ENCODE data around the gene SERPINE1.
"Not testable (repeated sequence)": the region's sequence is repeated elsewhere in the genome, so short reads cannot be mapped to it uniquely, and the experiment has no call there.

SERPINE1 gene

DNA sequence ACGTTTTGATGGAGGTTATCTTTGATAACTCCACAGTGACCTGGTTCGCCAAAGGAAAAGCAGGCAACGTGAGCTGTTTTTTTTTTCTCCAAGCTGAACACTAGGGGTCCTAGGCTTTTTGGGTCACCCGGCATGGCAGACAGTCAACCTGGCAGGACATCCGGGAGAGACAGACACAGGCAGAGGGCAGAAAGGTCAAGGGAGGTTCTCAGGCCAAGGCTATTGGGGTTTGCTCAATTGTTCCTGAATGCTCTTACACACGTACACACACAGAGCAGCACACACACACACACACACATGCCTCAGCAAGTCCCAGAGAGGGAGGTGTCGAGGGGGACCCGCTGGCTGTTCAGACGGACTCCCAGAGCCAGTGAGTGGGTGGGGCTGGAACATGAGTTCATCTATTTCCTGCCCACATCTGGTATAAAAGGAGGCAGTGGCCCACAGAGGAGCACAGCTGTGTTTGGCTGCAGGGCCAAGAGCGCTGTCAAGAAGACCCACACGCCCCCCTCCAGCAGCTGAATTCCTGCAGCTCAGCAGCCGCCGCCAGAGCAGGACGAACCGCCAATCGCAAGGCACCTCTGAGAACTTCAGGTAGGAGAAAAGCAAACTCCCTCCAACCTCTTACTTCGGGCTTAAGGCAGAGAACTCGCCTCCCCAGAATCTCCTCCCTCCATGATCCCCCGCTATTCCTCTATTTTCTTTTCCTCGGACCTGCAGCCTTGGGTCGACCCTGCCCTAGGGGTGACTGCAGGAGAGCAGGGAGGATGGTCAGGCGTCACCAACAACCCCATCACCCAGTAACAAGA is at the start of gene SERPINE1:
SERPINE1 (plus strand) TSS at position 454 of the 809 bp plus-strand sequence. CDS start 1,290 bp downstream, outside the sequence.
- DNase-seq, result peak; percentile 90 to 96

DNA sequence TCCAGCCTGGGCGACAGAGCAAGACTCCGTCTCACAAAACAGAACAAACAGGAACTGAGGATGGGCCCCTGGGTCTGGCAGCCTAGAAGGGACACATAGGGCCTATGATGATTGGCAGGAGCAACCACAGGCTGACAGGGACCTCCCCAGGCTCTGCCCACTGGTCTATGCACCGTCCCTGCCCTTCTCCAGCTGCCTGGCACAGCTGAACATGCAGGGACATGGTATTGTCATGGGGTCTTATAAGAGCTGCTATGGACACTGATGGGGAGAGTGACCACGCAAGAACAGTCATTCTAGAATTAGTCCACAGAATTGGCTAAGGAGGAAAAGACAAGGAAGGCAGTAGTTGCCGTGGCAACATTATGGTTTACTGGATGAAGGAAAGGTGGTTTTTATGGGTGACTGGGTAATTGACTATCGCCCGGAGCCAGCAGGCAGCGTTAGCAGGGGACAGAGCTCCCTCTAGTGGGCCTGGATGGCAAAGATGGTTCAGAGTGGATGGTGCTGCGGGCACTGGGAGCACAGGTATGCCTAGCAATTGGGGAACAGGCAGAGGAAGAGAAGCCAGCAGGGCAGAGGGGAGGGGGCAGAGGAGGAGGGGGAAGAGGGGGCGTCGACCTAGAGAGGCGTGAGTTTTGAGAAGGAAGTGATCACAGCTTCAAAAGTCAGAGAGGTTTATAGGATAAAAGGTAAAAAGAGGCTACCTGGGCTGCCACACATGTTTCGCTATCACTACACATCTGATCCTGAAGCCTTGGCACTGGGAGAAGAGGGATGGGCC is 49.4 kb upstream of the SERPINE1 start:
- DNase-seq, result peak; percentile 41 to 90

DNA sequence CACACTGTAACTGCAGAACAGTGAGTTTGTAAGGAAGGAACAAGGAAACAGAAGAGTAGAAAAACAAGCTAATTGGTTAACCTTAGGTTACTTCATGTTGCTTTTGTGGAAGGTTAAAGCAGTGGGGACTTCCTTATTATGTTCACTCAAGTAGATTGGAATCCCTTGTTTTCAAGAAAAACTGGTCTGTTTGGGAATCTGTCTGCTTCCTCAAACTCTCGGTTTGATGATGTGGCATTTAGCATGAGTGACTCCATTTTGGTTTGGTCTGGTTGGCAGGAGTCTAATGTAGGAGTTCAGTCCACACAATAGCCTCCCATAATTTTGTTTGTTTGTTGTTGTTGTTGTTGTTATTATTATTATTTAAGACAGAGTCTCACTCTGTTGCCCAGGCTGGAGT is 45.5 kb upstream of the SERPINE1 start:
- peak in 1 of 2 donors; percentile 35 for DNase-seq

DNA sequence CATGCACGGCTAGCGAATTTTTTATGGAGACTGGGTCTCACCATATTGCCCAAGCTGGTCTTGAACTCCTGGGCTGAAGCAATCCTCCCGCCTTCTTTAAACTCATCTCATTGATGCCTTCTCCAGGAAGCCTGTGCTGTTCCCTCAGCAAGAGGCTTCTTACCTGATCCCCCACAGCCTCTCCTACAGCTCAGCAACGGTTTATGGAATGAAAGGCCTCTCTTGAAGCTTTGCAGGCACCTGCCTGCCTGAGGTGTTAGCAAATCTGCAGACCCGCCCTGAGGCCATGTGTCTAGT is 42.1 kb upstream of the SERPINE1 start:
- no peak for DNase-seq

DNA sequence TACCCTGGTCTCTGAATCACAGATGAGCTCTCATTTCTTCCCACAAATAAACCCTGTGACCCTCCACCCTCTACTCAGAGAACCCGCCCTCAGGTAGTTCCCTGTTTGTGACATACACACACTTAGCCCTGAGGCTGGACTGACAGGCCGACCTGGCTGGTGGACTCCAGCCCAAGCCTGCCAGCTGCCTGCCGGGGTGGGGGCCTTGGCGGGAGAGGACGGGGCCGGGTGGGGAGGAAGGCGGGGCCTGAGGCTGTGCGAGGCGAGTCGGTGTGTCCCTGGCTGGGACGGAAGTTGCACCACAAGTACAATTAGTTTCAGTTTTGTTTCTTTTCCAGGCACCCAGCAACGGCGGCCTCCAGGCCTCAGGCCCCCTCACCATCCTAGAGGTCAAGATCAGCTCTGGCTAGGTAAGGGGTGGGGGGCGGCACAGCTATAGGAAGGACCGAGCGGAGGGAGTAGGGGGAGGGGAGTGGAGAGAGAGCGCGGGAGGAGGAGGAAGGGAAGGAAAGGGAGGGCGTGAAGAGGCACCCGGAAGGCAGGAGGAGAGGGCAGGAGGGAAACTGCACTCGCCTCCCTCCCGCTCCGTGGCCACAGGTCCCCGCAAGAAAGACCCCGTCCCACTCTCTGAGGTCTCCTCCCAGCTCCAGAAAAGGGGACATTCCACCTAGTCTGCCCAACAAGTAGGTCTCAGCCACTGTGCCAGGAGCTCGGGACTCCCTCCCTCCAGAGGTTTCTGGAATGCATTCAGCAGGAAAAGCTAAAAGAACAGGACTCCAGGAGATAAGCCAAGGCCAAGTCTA is 41.5 kb upstream of the SERPINE1 start, which contains the start of gene TRIM56:
TRIM56 (plus strand) TSS at position 320 of the 803 bp plus-strand sequence. CDS start 1,832 bp downstream, outside the sequence.
- peak; percentile 75 to 76 for DNase-seq

DNA sequence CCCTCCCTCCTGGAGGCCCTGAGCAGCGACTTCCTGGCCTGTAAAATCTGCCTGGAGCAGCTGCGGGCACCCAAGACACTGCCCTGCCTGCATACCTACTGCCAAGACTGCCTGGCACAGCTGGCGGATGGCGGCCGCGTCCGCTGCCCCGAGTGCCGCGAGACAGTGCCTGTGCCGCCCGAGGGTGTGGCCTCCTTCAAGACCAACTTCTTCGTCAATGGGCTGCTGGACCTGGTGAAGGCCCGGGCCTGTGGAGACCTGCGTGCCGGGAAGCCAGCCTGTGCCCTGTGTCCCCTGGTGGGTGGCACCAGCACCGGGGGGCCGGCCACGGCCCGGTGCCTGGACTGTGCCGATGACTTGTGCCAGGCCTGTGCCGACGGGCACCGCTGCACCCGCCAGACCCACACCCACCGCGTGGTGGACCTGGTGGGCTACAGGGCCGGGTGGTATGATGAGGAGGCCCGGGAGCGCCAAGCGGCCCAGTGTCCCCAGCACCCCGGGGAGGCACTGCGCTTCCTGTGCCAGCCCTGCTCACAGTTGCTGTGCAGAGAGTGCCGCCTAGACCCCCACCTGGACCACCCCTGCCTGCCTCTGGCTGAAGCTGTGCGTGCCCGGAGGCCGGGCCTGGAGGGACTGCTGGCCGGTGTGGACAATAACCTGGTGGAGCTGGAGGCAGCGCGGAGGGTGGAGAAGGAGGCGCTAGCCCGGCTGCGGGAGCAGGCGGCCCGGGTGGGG is 39.4 kb upstream of the SERPINE1 start:
- DNase-seq, result no peak

DNA sequence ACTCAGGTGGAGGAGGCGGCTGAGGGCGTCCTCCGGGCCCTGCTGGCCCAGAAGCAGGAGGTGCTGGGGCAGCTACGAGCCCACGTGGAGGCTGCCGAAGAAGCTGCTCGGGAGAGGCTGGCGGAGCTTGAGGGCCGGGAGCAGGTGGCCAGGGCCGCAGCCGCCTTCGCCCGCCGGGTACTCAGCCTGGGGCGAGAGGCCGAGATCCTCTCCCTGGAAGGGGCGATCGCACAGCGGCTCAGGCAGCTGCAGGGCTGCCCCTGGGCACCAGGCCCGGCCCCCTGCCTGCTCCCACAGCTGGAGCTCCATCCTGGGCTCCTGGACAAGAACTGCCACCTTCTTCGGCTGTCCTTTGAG is 38.9 kb upstream of the SERPINE1 start:
- DNase-seq, result no peak

DNA sequence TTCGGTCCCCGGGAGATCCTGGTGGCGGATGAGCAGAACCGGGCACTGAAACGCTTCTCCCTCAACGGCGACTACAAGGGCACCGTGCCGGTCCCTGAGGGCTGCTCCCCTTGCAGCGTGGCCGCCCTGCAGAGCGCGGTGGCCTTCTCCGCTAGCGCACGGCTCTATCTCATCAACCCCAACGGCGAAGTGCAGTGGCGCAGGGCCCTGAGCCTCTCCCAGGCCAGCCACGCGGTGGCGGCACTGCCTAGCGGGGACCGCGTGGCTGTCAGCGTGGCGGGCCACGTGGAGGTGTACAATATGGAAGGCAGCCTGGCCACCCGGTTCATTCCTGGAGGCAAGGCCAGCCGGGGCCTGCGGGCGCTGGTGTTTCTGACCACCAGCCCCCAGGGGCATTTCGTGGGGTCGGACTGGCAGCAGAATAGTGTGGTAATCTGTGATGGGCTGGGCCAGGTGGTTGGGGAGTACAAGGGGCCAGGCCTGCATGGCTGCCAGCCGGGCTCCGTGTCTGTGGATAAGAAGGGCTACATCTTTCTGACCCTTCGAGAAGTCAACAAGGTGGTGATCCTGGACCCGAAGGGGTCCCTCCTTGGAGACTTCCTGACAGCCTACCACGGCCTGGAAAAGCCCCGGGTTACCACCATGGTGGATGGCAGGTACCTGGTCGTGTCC is 37.9 kb upstream of the SERPINE1 start:
- no peak for DNase-seq

DNA sequence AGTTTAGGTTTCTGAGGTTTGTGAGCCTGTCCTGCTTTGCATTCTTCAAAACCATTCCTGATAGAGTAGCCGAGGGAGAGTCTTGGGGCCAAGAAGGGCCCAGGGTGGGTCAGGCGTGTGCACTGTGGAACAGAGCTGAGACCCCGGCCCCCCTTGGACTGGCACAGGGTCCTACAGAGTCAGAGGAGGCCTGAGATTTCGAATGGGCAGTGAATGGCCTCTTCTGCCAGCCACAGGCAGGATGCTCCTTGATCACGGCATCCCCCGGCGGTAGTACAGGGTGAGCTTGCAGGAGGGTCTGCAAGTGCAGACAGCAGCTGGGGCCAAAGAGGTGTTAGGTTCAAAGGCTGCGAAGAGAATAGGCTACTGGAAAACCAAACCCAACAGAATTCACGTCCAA is 37.0 kb upstream of the SERPINE1 start:
- DNase-seq, result no peak

DNA sequence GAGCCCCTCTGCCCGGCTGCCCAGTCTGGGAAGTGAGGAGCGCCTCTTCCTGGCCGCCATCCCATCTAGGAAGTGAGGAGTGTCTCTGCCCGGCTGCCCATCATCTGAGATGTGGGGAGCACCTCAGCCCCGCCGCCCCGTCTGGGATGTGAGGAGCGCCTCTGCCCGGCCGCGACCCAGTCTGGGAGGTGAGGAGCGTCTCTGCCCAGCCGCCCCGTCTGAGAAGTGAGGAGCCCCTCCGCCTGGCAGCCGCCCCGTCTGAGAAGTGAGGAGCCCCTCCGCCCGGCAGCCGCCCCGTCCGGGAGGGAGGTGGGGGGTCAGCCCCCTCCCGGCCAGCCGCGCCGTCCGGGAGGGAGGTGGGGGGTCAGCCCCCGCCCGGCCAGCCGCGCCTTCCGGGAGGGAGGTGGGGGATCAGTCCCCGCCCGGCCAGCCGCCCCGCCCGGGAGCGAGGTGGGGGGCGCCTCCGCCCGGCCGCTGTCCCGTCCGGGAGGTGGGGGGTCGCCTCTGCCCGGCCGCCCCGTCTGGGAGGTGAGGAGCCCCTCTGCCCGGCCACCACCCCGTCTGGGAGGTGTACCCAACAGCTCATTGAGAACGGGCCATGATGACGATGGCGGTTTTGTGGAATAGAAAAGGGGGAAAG is 34.5 kb upstream of the SERPINE1 start:
- DNase-seq, result not testable (repeated sequence)

DNA sequence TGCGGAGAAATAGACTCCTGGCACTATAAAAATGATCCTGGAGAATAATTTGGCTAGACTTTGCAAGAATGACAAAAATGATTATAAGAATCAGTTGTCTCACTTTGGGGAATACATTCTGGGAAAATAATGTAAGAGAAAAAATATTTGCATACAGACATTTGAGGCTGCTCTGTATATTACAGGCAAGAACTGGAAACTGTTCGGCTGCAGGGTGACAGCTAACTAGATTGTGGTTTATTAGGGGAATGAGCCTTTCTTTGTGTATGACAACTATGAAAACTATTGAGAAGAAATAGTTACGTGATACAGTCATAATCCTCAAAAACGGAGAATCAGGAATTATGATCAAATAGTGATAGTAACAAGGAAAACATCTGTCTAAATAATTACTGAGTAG is 33.0 kb upstream of the SERPINE1 start:
- DNase-seq, result no peak

DNA sequence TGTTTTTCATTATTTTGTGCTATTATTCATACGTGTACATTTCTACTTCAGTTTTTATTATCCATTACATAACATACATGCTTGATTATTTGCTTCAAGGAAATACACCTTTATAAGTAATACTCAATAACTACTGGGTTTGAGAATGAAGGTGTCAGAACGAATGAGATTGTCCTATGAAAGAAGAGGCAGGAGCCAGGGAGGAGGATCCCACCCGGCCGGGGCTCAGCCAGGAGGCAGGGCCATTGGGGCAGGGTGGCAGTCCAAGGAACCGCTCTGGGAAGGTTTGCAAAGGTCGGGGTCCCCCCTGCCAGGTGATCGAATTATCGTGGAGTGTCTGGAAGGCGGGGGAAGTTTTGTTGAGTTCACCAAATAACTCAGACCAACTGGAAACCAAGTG is 32.5 kb upstream of the SERPINE1 start:
- no peak for DNase-seq

DNA sequence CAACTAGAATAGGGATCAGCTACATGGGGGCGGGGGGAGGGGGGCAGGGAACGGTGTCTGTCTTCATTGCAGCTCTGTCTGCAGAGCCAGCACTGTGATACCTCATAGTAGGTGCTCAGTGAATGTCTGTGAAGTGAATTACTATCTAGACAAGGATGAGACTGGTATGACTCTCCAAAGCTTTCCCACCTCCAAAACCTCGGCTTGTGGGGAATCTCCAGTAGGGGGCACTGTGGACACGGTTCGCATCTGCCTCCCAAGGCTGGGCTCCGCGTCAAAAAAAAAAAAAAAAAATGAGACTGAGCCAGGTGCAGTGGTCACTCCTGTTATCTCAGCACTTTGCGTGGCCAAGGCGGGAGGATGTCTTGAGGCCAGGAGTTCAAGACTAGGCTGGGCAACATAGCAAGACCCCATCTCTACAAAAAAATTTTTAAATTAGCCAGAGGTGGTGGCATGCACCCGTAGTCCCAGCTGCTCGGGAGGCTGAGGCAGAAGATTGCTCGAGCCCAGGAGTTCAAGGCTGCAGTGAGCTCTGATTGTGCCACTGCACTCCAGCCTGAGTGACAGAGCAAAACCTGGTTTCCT is 32.0 kb upstream of the SERPINE1 start:
- DNase-seq, result peak in 1 of 2 donors; percentile 90

DNA sequence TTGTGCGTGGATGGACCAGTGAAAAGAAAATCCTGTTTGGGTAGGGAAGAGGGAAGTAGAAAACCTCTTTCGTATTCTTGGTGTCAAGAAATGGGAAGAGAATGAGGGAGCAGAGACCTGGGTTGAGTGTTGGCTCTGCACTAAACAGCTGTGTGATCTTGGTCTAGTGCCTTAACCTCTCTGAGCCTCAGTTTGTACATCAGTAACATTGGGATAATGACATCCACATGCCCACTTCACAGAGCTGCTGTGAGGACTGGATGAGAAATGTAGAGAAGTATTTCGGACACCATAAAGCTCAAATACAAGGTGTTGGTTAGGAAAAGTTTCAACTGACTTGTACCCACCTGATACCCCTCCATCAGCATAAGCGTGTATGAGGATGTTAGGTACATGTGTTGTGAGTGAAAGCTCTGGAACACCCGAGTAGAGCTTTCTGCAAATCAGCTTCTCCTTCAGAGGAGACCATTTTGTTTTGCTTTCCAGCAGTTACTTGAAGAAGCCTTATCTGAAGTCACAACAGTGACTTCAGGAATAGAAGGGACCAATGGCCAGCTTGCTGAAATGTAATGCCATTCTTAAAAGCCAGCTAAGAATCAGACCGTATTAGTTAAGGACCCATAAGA is 30.5 kb upstream of the SERPINE1 start:
- no peak for DNase-seq

DNA sequence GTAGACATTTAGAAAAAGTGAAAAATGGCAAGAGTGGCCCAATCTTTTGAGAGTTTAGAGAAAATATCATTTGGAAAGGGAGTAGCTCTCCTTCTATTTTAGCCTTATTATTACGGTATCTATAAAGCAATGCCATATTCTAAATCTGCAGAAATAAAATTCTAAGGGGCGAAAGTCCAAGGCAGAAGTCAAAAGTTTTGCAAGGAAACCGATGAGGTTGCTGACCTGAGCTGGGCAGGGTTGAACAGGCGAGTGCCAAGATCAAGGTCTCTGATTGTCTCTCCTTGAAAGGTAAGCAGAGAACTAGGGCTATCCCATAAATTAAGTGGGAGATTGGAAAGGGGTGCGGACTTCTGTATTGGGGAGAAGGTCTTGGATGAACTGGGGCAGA is 30.0 kb upstream of the SERPINE1 start:
- no peak for DNase-seq

DNA sequence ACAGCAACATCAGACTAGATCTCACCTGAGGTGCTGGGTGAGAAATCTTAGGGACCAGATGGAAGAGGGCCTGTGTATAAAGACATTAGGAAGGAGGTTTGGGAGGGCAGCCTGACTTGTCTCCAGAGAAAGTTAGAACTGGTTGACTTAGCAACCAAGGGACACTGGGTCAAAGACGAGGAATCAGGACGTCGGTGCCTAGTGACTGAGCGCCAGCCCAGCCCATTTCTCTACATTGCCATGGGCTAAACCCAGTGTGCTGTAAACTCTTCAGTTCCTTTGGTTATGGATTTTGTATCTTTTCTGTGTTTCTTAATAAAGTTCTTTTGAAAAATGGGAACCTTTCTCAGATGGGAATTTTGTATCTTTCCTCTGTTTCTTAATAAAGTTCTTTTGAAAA is 29.3 kb upstream of the SERPINE1 start:
- DNase-seq, result peak in 1 of 2 donors; percentile 38

DNA sequence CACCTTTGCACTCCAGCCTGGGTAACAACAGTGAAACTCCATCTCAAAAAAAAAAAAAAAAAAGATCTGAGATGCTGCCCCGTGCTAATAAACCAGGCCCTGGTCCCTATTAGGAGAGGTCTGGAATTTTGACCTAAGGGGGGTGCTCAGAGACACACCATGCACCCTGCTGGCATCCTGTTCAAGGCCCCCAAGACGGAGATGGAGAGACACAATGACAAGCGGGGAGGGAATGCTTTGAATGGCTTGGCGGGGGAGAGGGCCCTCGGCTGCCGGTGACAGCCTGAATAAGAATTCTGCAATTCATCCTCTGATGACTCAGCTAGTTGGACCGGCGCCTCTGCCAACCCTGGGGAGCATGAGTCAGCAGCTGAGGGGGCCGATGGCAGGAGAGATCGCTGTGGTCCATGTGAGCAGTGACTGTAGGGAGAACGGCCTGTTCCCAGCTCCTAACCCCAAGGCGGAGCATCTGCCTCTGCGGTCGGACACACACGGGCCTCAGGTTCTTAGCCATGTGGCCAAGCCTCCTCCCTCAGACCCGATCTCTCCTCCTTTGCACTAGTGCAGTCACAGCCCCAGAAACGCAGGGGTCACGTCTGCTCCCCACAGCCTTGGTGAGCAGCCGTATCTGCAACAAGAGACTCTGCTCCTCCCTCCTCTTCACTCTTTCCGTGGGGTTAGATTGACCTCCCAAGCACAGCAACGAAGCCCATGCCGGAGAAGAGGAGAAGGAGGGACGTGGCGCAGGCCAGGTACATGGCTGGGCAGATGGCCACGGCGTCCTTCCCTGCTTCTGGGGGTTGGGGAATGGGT is 26.7 kb upstream of the SERPINE1 start:
- DNase-seq, result peak; percentile 87 to 91

DNA sequence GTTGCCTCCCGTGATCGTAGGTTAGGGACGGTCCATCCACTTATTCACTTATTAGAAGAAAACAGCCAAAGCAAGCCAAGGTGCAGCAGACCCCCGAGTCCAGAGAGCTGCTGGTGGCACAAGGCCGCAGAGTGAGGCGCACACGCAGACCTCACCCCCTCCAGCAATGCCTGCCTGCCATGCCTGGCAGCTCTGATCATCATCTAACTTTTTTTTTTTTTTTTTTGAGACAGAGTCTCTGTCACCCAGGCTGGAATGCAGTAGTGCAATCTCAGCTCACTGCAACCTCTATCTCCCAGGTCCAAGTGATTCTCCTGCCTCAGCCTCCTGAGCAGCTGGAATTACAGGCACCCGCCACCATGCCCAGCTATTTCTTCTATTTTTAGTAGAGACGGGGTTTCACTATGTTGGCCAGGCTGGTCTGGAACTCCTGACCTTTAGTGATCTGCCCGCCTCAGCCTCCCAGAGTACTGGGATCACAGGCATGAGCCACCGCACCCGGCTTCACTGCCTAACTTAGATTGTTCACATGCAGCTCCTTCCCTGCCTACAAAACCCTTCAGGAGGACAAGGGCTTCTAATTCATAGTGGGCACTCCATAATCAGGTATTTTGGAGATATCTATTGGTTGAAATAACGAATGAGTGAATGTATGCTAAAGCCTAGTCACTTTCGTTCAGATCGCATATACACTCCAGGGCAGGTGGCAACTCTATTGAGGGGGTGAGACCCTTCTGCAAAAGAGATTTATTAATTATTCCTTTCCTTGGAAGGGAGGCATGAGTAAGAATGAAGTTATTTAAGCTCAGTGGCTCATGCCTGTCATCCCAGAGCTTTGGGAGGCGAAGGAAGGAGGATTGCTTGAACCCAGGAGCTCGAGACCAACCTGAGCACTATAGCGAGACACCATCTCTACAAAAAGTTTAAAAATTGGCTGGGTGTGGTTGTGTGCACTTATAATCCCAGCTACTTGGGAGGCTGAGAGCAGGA is 25.8 kb upstream of the SERPINE1 start:
- DNase-seq, result no peak
